KOPT-K1 (cell line): ENCODE measurements around the gene FAR1.

Experiments used
- H3K27ac ChIP-seq: fragments of 200-600 bp; sonication (generic); 2 replicates; pipeline ENCODE4 v1.5.1; 2016; ENCODE audit warnings: antibody characterized with exemption, mild to moderate bottlenecking, low read depth, low read length; ENCODE audit not compliant: poor library complexity, severe bottlenecking
- H3K36me3 ChIP-seq: fragments of 200-600 bp; sonication (generic); 2 replicates; pipeline ENCODE4 v1.5.1; 2017; ENCODE audit warnings: antibody characterized with exemption, mild to moderate bottlenecking, low read length, moderate library complexity; ENCODE audit not compliant: insufficient read depth
- H3K9me3 ChIP-seq: fragments of 200-600 bp; sonication (generic); 2 replicates; pipeline ENCODE4 v1.5.1; 2017; ENCODE audit warnings: antibody characterized with exemption, low read length, mild to moderate bottlenecking; ENCODE audit not compliant: insufficient read depth, poor library complexity, severe bottlenecking

Gene FAR1

GRCh38 chr11:13685461-13686108, 17.1 kb downstream of the FAR1 start:
- Histone ChIP-seq H3K9me3 (no peaks in the 10 kb centered on the region), H3K27ac (no peak overlapping the region)

GRCh38 chr11:13686776-13687175, 18.3 kb downstream of the FAR1 start:
- H3K9me3 ChIP-seq: no peaks in the 10 kb centered on the region
- no peak overlapping the region for H3K27ac ChIP-seq
- peaks cover 5% of the 10 kb centered on the region; the same call in 1 of the 2 replicates for H3K36me3 ChIP-seq

More at GRCh38 chr11:13685461-13686108, 17.1 kb downstream of the FAR1 start:
- H3K36me3 ChIP-seq: peaks cover 5% of the 10 kb centered on the region; the same call in 1 of the 2 replicates

- H3K27ac ChIP-seq: no peak overlapping the region
- H3K36me3 ChIP-seq: peaks cover 5% of the 10 kb centered on the region; the same call in 1 of the 2 replicates
- no peaks in the 10 kb centered on the region for H3K9me3 ChIP-seq
Observed at GRCh38 chr11:13687271-13687670, 18.8 kb downstream of the FAR1 start.

- Histone ChIP-seq H3K9me3 (no peaks in the 10 kb centered on the region), H3K36me3 (peaks cover 23% of the 10 kb centered on the region), H3K27ac (no peak overlapping the region)
Observed at GRCh38 chr11:13691286-13691899, 22.9 kb downstream of the FAR1 start.

GRCh38 chr11:13692172-13692571, 23.7 kb downstream of the FAR1 start:
- peaks cover 29% of the 10 kb centered on the region for H3K36me3 ChIP-seq
- no peaks in the 10 kb centered on the region for H3K9me3 ChIP-seq
- no peak overlapping the region for H3K27ac ChIP-seq

- Histone ChIP-seq H3K9me3 (no peaks in the 10 kb centered on the region), H3K36me3 (peaks cover 44% of the 10 kb centered on the region), H3K27ac (no peak overlapping the region)
Observed at GRCh38 chr11:13694115-13694514, 25.6 kb downstream of the FAR1 start.

- Histone ChIP-seq H3K9me3 (no peaks in the 10 kb centered on the region), H3K27ac (no peak overlapping the region), H3K36me3 (peaks cover 56% of the 10 kb centered on the region)
Observed at GRCh38 chr11:13695886-13696285, 27.4 kb downstream of the FAR1 start.

GRCh38 chr11:13697710-13698109, 29.2 kb downstream of the FAR1 start:
- Histone ChIP-seq H3K36me3 (peaks cover 70% of the 10 kb centered on the region), H3K9me3 (no peaks in the 10 kb centered on the region), H3K27ac (no peak overlapping the region)

- peaks cover 74% of the 10 kb centered on the region for H3K36me3 ChIP-seq
- no peaks in the 10 kb centered on the region for H3K9me3 ChIP-seq
- no peak overlapping the region for H3K27ac ChIP-seq
Observed at GRCh38 chr11:13698132-13698531, 29.7 kb downstream of the FAR1 start.

- Histone ChIP-seq H3K27ac (no peak overlapping the region), H3K9me3 (no peaks in the 10 kb centered on the region), H3K36me3 (peaks cover 83% of the 10 kb centered on the region)
Observed at GRCh38 chr11:13699041-13699440, 30.6 kb downstream of the FAR1 start.

- H3K36me3 ChIP-seq: peaks cover 83% of the 10 kb centered on the region
- no peaks in the 10 kb centered on the region for H3K9me3 ChIP-seq
- H3K27ac ChIP-seq: no peak overlapping the region
Observed at GRCh38 chr11:13699870-13700269, 31.4 kb downstream of the FAR1 start.

- H3K9me3 ChIP-seq: no peaks in the 10 kb centered on the region
- H3K27ac ChIP-seq: no peak overlapping the region
- peaks cover 69% of the 10 kb centered on the region for H3K36me3 ChIP-seq
Observed at GRCh38 chr11:13701506-13701905, 33.0 kb downstream of the FAR1 start.

GRCh38 chr11:13702071-13702470, 33.6 kb downstream of the FAR1 start:
- H3K9me3 ChIP-seq: no peaks in the 10 kb centered on the region
- H3K27ac ChIP-seq: no peak overlapping the region
- H3K36me3 ChIP-seq: peaks cover 69% of the 10 kb centered on the region

GRCh38 chr11:13705710-13706109, 37.2 kb downstream of the FAR1 start:
- Histone ChIP-seq H3K36me3 (peaks cover 71% of the 10 kb centered on the region), H3K9me3 (no peaks in the 10 kb centered on the region), H3K27ac (no peak overlapping the region)

- H3K27ac ChIP-seq: no peak overlapping the region
Observed at GRCh38 chr11:13713982-13714381, 45.5 kb downstream of the FAR1 start.

GRCh38 chr11:13717331-13717730, 48.9 kb downstream of the FAR1 start:
- H3K36me3 ChIP-seq: peaks cover 84% of the 10 kb centered on the region
- H3K27ac ChIP-seq: no peak overlapping the region

More at GRCh38 chr11:13713982-13714381, 45.5 kb downstream of the FAR1 start:
- Histone ChIP-seq H3K9me3 (no peaks in the 10 kb centered on the region), H3K36me3 (peaks cover 93% of the 10 kb centered on the region)

More at GRCh38 chr11:13717331-13717730, 48.9 kb downstream of the FAR1 start:
- no peaks in the 10 kb centered on the region for H3K9me3 ChIP-seq
